Activated CD8-positive, alpha-beta memory T cell treated with anti-CD3 and anti-CD28 coated beads, Interleukin-2, amount 10 ng/mL, durations not matched to agents 7 days and 5 days (primary cell): ENCODE results near the gene ANO9. TPM values are rescaled to one million over a fixed set of nuclear protein-coding genes. Genes with fewer than 3 reads are reported as not detected.
A peak's percentile ranks its signal among the peaks of the same experiment; 100 is the strongest.
"Not testable (repeated sequence)": the region's sequence is repeated elsewhere in the genome, so short reads cannot be mapped to it uniquely, and the experiment has no call there.

Experiments used
- ATAC-seq: fragments of 150-1000 bp; cut with Tn5 transposase; one replicate; pipeline ENCODE4 v1.10.0; 2021; ENCODE audit warnings: moderate library complexity
- CTCF ChIA-PET: fragments of 350-600 bp; sonication (Branson Sonifier 250); formaldehyde crosslinking; loops from one replicate; lab custom pipeline; 2021; ENCODE audit warnings: antibody characterized with exemption; lab: Charles Lee
- DNase-seq: peaks from one replicate; pipeline ENCODE4 v3.0.0-alpha.2; 2020
- H3K27ac Mint-ChIP-seq: one replicate; pipeline ENCODE4 v1.8.0; 2021; ENCODE audit warnings: mild to moderate bottlenecking, mixed read lengths
- H3K27me3 Mint-ChIP-seq: one replicate; pipeline ENCODE4 v1.8.0; 2021; ENCODE audit warnings: mixed read lengths
- H3K36me3 Mint-ChIP-seq: one replicate; pipeline ENCODE4 v1.8.0; 2021; ENCODE audit warnings: mild to moderate bottlenecking, mixed read lengths
- H3K4me1 Mint-ChIP-seq: one replicate; pipeline ENCODE4 v1.8.0; 2021; ENCODE audit warnings: mixed read lengths
- H3K4me3 Mint-ChIP-seq: one replicate; pipeline ENCODE4 v1.8.0; 2021; ENCODE audit warnings: mild to moderate bottlenecking, moderate library complexity, mixed read lengths
- H3K9me3 Mint-ChIP-seq: one replicate; pipeline ENCODE4 v1.8.0; 2022; ENCODE audit warnings: low read depth, mixed read lengths
- total RNA-seq, 2 experiments: library from RNA; stranded (reverse); gene quantifications; one replicate each; pipeline ENCODE4 v1.2.3, GENCODE V29; 2021

ANO9 gene
- total RNA-seq, 2 experiments from 2014 or later, result 33.0 to 79.4 TPM

DNA sequence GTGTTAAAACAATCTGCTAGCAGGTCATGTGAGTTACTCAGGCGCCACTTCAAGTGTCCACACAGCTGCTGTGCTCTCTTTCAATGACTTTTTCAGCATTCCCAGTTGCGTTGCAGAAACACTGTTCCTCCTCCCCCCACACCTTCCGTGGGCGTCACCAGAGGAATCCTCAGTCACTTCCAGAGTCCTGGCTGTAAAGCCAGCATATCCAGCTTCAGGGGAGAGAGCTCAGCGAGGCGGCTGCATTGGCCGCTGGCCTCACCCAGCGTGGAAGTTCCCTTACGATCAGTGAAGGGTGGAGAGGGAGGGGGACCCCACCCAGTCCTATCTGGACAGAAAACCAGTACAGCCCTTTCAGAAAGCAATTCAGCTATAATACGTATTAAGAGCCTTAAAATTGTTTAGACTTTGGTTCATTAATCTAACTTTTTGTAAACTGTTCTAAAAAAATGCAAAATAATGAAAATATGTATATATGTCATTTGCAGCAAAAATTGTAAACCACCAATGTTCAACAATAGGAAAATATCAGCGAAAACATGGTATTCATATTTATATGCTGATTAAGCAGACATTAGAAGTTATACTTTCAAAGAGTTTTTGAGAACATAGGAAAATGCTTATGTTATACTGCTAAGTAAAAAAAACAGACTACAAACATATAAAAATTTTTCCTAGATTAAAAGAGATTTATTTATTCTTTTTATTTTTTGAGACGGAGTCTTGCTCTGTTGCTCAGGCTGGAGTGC is 2.8 kb upstream of the ANO9 start:
- H3K36me3 Mint-ChIP-seq, result no peaks in the 10 kb centered on the region
- H3K27me3 Mint-ChIP-seq, result peaks cover 4% of the 10 kb centered on the region
- H3K27ac Mint-ChIP-seq, result no peak overlapping the region
- peaks cover 27% of the 10 kb centered on the region for H3K4me1 Mint-ChIP-seq
- CTCF ChIA-PET, result interaction anchor here (1.2 to 1.9 kb wide), 2 partner anchors 28 to 281 kb away, joined by 3 to 4 read pairs; no protein-coding TSS in a partner anchor
- H3K4me3 Mint-ChIP-seq, result no peak overlapping the region
- DNase-seq, result no peak
- H3K9me3 Mint-ChIP-seq, result no peaks in the 10 kb centered on the region
- ATAC-seq, result no peak

- H3K4me3 Mint-ChIP-seq, result no peak overlapping the region
- no peak overlapping the region for H3K27ac Mint-ChIP-seq
- no peak for DNase-seq
- no peaks in the 10 kb centered on the region for H3K9me3 Mint-ChIP-seq
- H3K27me3 Mint-ChIP-seq, result peaks cover 4% of the 10 kb centered on the region
- CTCF ChIA-PET, result interaction anchor here (1.2 to 1.9 kb wide), 3 partner anchors 27 to 282 kb away, joined by 3 to 4 read pairs (median 3); no protein-coding TSS in a partner anchor
- no peak for ATAC-seq
- H3K4me1 Mint-ChIP-seq, result peaks cover 27% of the 10 kb centered on the region
- H3K36me3 Mint-ChIP-seq, result no peaks in the 10 kb centered on the region
Observed at GRCh38 chr11:443542-444199, 1.9 kb upstream of the ANO9 start.

GRCh38 chr11:442611-443081 is 835 bp upstream of the ANO9 start:
- no peak for DNase-seq
- no peaks in the 10 kb centered on the region for H3K9me3 Mint-ChIP-seq
- H3K27me3 Mint-ChIP-seq, result peaks cover 4% of the 10 kb centered on the region
- no peaks in the 10 kb centered on the region for H3K36me3 Mint-ChIP-seq
- CTCF ChIA-PET, result interaction anchor here (1.0 to 1.9 kb wide), 3 partner anchors 26 to 76 kb away, joined by 3 to 7 read pairs (median 3); no protein-coding TSS in a partner anchor
- H3K4me3 Mint-ChIP-seq, result no peak overlapping the region
- no peak overlapping the region for H3K27ac Mint-ChIP-seq
- no peak for ATAC-seq
- H3K4me1 Mint-ChIP-seq, result peaks cover 30% of the 10 kb centered on the region

DNA sequence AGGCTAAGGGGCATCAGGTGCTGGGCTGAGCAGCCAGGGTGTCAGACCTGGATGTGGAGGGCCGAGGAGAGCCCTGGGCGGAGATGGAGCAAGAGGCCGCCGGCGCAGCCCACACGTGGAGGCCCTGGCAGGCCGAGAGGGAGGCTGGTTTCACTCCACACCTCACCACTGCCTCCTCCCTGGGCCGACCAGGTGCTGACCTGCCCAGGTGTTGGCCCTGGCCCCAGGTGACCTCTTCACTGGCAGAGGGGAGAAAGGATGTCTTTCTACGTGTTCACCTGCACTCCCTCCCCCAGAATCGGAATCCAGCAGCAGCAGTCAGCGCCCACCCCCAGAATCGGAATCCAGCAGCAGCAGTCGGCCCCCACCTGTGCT is 781 bp downstream of the ANO9 start:
- ATAC-seq (no peak), DNase-seq (no peak)
- CTCF ChIA-PET, result interaction anchor here (1.0 to 2.8 kb wide), 4 partner anchors 8 to 113 kb away, joined by 3 to 28 read pairs (median 8); partner anchors contain the start of genes PTDSS2 and SIGIRR
- Mint-ChIP-seq H3K27ac (peak overlapping the region; percentile 54), H3K36me3 (no peaks in the 10 kb centered on the region), H3K9me3 (no peaks in the 10 kb centered on the region), H3K4me1 (peaks cover 39% of the 10 kb centered on the region), H3K27me3 (peaks cover 4% of the 10 kb centered on the region), H3K4me3 (peak overlapping the region; percentile 68)

DNA sequence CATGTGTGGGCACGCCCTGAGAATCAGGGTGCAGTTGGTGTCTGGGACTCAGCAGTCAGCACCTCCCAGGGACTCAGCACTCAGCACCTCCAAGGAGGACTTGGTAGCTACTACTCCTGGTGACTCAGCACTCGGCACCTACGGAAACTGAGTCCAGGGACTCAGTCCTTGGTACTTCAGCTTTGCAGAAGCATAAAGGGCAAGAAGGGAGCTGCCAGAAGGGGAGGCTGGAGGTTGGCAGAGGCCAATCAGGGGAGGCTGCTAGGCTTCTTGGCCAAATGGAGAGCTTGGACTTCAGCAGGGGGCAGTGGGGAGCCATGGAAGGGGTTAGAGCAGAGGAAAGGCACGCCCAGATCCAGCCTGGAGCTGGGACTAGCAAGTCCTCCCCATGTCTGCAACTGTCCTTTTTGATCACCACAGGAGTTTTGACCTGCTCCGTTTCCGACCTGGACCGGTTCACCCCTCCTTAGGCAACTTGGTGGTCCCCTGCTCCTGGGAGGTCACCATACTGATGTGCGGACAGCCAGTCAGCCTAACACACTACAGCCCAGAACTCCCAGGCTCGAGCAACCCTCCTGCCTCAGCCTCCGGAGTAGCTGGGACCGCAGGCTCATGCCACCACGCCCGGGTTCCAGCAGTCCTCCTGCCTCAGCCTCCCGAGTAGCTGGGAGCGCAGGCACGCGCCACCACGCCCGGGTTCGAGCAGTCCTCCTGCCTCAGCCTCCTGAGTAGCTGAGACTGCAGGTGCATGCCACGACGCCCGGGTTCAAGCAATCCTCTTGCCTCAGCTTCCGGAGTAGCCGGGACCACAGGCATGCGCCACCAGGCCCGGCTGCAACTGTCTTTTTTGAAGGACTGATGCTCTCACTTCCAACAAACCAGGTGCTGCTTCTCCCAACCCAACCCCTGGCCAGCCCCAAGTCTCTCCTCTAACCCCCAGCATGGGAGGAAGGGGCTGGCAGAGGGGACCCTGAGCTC is 1.5 kb downstream of the ANO9 start:
- no peaks in the 10 kb centered on the region for H3K9me3 Mint-ChIP-seq
- H3K36me3 Mint-ChIP-seq, result no peaks in the 10 kb centered on the region
- no peak for ATAC-seq
- DNase-seq, result no peak
- H3K27me3 Mint-ChIP-seq, result peaks cover 4% of the 10 kb centered on the region
- H3K27ac Mint-ChIP-seq, result no peak overlapping the region
- CTCF ChIA-PET, result interaction anchor here (1.0 to 2.8 kb wide), 5 partner anchors 9 to 114 kb away, joined by 3 to 28 read pairs (median 8); partner anchors contain the start of genes PTDSS2 and SIGIRR
- H3K4me1 Mint-ChIP-seq, result peaks cover 39% of the 10 kb centered on the region
- H3K4me3 Mint-ChIP-seq, result peak overlapping the region; percentile 68

DNA sequence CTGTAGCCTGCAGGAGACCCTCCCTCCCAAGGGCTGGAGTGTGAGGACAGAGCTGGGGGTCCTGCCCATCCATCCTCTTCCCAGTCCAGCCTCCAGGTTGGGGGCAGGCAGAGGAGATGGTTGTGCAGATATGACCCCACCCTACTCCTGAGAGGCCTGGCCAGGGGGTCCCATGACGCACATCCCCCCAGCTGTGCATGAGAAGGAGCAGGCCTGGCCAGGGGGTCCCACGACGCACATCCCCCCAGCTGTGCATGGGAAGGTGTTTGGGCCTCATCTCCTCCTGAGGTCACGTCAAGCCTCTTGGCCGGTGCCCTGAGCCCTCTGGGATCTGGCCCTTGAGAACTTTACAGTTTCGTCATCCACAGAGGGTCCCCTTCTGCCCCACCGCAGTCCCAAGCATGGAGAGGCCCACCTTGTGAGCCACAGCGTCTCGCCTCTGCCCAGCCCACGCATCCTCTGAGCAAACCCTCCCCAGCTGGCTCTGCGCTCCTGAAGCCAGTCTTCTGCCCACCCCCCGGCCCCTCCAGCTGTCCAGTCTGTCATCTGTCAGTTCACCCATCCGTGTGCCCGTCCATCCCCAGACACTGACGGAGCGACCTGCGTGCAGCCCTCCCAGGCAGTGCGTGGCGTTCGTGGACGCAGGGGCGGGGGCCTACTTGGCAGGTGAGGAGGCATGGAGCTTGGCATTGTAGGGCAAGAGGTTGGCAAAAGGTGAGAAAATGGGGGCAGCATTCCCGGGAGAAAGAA is 2.3 kb downstream of the ANO9 start:
- H3K27ac Mint-ChIP-seq, result no peak overlapping the region
- no peak for ATAC-seq
- H3K4me3 Mint-ChIP-seq, result no peak overlapping the region
- H3K4me1 Mint-ChIP-seq, result peaks cover 39% of the 10 kb centered on the region
- no peak for DNase-seq
- no peaks in the 10 kb centered on the region for H3K36me3 Mint-ChIP-seq
- no peaks in the 10 kb centered on the region for H3K9me3 Mint-ChIP-seq
- peaks cover 4% of the 10 kb centered on the region for H3K27me3 Mint-ChIP-seq
- CTCF ChIA-PET, result interaction anchor here (1.7 to 2.8 kb wide), 4 partner anchors 10 to 79 kb away, joined by 4 to 28 read pairs (median 10); partner anchors contain the start of genes PTDSS2 and SIGIRR

GRCh38 chr11:438101-438844 is 3.5 kb downstream of the ANO9 start:
- H3K27me3 Mint-ChIP-seq, result no peaks in the 10 kb centered on the region
- H3K4me1 Mint-ChIP-seq, result peaks cover 39% of the 10 kb centered on the region
- CTCF ChIA-PET, result interaction anchor here (1.1 to 2.8 kb wide), 2 partner anchors 10 to 11 kb away, joined by 4 to 28 read pairs; partner anchors contain the start of gene PTDSS2
- H3K36me3 Mint-ChIP-seq, result no peaks in the 10 kb centered on the region
- DNase-seq (no peak), ATAC-seq (no peak)
- H3K27ac Mint-ChIP-seq, result no peak overlapping the region
- H3K9me3 Mint-ChIP-seq, result no peaks in the 10 kb centered on the region
- H3K4me3 Mint-ChIP-seq, result no peak overlapping the region

- no peaks in the 10 kb centered on the region for H3K36me3 Mint-ChIP-seq
- no peaks in the 10 kb centered on the region for H3K9me3 Mint-ChIP-seq
- DNase-seq (no peak), ATAC-seq (no peak)
- CTCF ChIA-PET, result interaction anchor here (1.1 kb wide), 1 partner anchor 11 kb away, joined by 4 read pairs; no protein-coding TSS in a partner anchor
- peaks cover 39% of the 10 kb centered on the region for H3K4me1 Mint-ChIP-seq
- no peaks in the 10 kb centered on the region for H3K27me3 Mint-ChIP-seq
- no peak overlapping the region for H3K4me3 Mint-ChIP-seq
- no peak overlapping the region for H3K27ac Mint-ChIP-seq
Observed at GRCh38 chr11:437228-437870, 4.5 kb downstream of the ANO9 start.

DNA sequence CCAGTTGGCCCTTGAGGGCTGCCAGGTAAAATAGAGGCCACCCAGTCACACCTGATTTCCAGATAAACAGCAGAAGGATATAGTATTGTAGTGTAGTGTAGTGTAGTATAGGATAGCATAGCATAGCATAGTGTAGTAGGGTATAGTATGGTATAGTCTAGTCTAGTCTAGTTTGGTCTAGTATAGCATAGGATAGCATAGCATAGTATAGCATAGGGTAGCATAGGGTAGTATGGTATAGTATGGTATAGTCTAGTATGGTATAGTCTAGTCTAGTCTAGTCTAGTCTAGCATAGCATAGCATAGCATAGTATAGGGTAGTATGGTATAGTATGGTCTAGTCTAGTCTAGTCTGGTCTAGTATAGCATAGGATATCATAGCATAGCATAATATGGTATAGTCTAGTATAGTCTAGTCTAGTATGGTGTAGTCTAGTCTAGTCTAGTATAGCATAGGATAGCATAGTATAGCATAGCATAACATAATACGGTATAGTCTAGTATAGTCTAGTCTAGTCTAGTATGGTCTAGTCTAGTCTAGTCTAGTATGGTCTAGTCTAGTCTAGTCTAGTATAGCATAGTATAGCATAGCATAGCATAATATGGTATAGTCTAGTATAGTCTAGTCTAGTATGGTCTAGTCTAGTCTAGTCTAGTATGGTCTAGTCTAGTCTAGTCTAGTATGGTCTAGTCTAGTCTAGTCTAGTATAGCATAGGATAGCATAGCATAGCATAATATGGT is 6.6 kb downstream of the ANO9 start:
- H3K9me3 Mint-ChIP-seq, ATAC-seq, H3K36me3 Mint-ChIP-seq, H3K27ac Mint-ChIP-seq, H3K27me3 Mint-ChIP-seq, H3K4me3 Mint-ChIP-seq, DNase-seq, CTCF ChIA-PET: not testable (repeated sequence)
- peaks cover 31% of the 10 kb centered on the region for H3K4me1 Mint-ChIP-seq

- no peak for ATAC-seq
- Mint-ChIP-seq H3K36me3 (no peaks in the 10 kb centered on the region), H3K9me3 (no peaks in the 10 kb centered on the region), H3K27me3 (no peaks in the 10 kb centered on the region), H3K27ac (no peak overlapping the region), H3K4me1 (peaks cover 24% of the 10 kb centered on the region), H3K4me3 (no peak overlapping the region)
- DNase-seq, result no peak
- CTCF ChIA-PET, result no interaction called here
Observed at GRCh38 chr11:434496-434895, 7.3 kb downstream of the ANO9 start.

GRCh38 chr11:433641-434040 is 8.2 kb downstream of the ANO9 start:
- CTCF ChIA-PET, result no interaction called here
- H3K27me3 Mint-ChIP-seq, result no peaks in the 10 kb centered on the region
- ATAC-seq (no peak), DNase-seq (no peak)
- no peak overlapping the region for H3K4me3 Mint-ChIP-seq
- H3K4me1 Mint-ChIP-seq, result peaks cover 17% of the 10 kb centered on the region
- no peak overlapping the region for H3K27ac Mint-ChIP-seq
- H3K9me3 Mint-ChIP-seq, result no peaks in the 10 kb centered on the region
- H3K36me3 Mint-ChIP-seq, result peaks cover 6% of the 10 kb centered on the region
